WTC11 (cell line): Measurements from ENCODE around the gene OR52I2. TPM values are rescaled to one million over a fixed set of nuclear protein-coding genes. Genes with fewer than 3 reads are reported as not detected.

Source experiments
- ATAC-seq: fragments of 200-7000 bp; cut with Tn5 transposase; 2 replicates; pipeline ENCODE4 v1.10.0; 2021; ENCODE audit warnings: mild to moderate bottlenecking, moderate library complexity
- CTCF ChIA-PET: fragments of 300-600 bp; sonication (Branson Sonifier 250); formaldehyde crosslinking; loops from one replicate; lab custom pipeline; 2021; ENCODE audit warnings: antibody characterized with exemption; lab: Charles Lee
- POLR2A ChIA-PET: fragments of 350-600 bp; sonication (Branson Sonifier 250); formaldehyde crosslinking; loops from one replicate; lab custom pipeline; 2021; ENCODE audit warnings: antibody characterized with exemption; lab: Charles Lee
- DNase-seq: peaks from one replicate; pipeline ENCODE4 v3.0.0; 2021; ENCODE audit warnings: low spot score
- H3K27ac Mint-ChIP-seq: 2 replicates; pipeline ENCODE4 v1.8.0; 2021; ENCODE audit warnings: mixed read lengths
- H3K27me3 Mint-ChIP-seq: 2 replicates; pipeline ENCODE4 v1.8.0; 2021; ENCODE audit warnings: low read depth, mild to moderate bottlenecking, moderate library complexity, mixed read lengths
- H3K36me3 Mint-ChIP-seq: 2 replicates; pipeline ENCODE4 v1.8.0; 2021; ENCODE audit warnings: mixed read lengths
- H3K4me1 Mint-ChIP-seq: 2 replicates; pipeline ENCODE4 v1.8.0; 2022; ENCODE audit warnings: mixed read lengths
- H3K4me3 Mint-ChIP-seq: 2 replicates; pipeline ENCODE4 v1.8.0; 2021; ENCODE audit warnings: mild to moderate bottlenecking, moderate library complexity, mixed read lengths
- H3K9me3 Mint-ChIP-seq: 2 replicates; pipeline ENCODE4 v1.8.0; 2021; ENCODE audit warnings: mixed read lengths
- CREB1 ChIP-seq: sonication (generic); formaldehyde crosslinking; IDR thresholded peaks from 2 replicates; pipeline ENCODE4 v1.8.0; 2023; ENCODE audit warnings: mild to moderate bottlenecking, missing genetic modification reagents
- FOXK1 ChIP-seq: sonication (generic); formaldehyde crosslinking; IDR thresholded peaks from 2 replicates; pipeline ENCODE4 v1.8.0; 2022; ENCODE audit warnings: mild to moderate bottlenecking, moderate library complexity, missing genetic modification reagents
- FOXP1 ChIP-seq: sonication (generic); formaldehyde crosslinking; IDR thresholded peaks from 2 replicates; pipeline ENCODE4 v1.8.0; 2022; ENCODE audit warnings: missing genetic modification reagents, mild to moderate bottlenecking, moderate library complexity, borderline replicate concordance
- GABPB1 ChIP-seq: sonication (generic); formaldehyde crosslinking; IDR thresholded peaks from 2 replicates; pipeline ENCODE4 v1.8.1; 2023; ENCODE audit warnings: mild to moderate bottlenecking, missing genetic modification reagents
- JAZF1 ChIP-seq: fragments of 250-450 bp; sonication (Bioruptor Pico); IDR thresholded peaks from 2 replicates; pipeline ENCODE4 v1.9.0; 2021; ENCODE audit warnings: moderate library complexity, mild to moderate bottlenecking, inconsistent platforms
- RORB ChIP-seq: fragments of 250-450 bp; sonication (Bioruptor Pico); IDR thresholded peaks from 2 replicates; pipeline ENCODE4 v1.9.0; 2021; ENCODE audit warnings: mild to moderate bottlenecking
- SMAD4 ChIP-seq: sonication (generic); formaldehyde crosslinking; IDR thresholded peaks from 2 replicates; pipeline ENCODE4 v1.8.0; 2022; ENCODE audit warnings: mild to moderate bottlenecking, missing genetic modification reagents
- SP1 ChIP-seq: sonication (generic); formaldehyde crosslinking; conservative IDR thresholded peaks from 2 replicates; pipeline ENCODE4 v1.8.1; 2022; ENCODE audit warnings: missing genetic modification reagents
- ZNF138 ChIP-seq: sonication (generic); formaldehyde crosslinking; conservative IDR thresholded peaks from 2 replicates; pipeline ENCODE4 v1.8.1; 2022; ENCODE audit warnings: mild to moderate bottlenecking, moderate library complexity, missing genetic modification reagents
- ZNF396 ChIP-seq: fragments of 250-450 bp; sonication (Bioruptor Pico); IDR thresholded peaks from 2 replicates; pipeline ENCODE4 v1.8.0; 2021; ENCODE audit warnings: mild to moderate bottlenecking, moderate library complexity, borderline replicate concordance
- ZNF416 ChIP-seq: fragments of 250-450 bp; sonication (Bioruptor Pico); IDR thresholded peaks from 2 replicates; pipeline ENCODE4 v1.9.0; 2021; ENCODE audit warnings: mild to moderate bottlenecking, inconsistent platforms
- total RNA-seq: library from RNA; stranded (reverse); gene quantifications from 3 replicates; pipeline ENCODE4 v1.2.3, GENCODE V29; 2021
- TF ChIP-seq, protein P1 (sequence below): fragments of 250-450 bp; sonication (Bioruptor Pico); conservative IDR thresholded peaks from 2 replicates; pipeline ENCODE4 v1.9.0; 2021; ENCODE audit warnings: mild to moderate bottlenecking
- TF ChIP-seq, protein P2 (sequence below): sonication (generic); formaldehyde crosslinking; IDR thresholded peaks from 2 replicates; pipeline ENCODE4 v1.8.1; 2023; ENCODE audit warnings: mild to moderate bottlenecking, missing genetic modification reagents, moderate library complexity
- TF ChIP-seq, protein P3 (sequence below): sonication (generic); formaldehyde crosslinking; IDR thresholded peaks from 2 replicates; pipeline ENCODE4 v1.8.0; 2023; ENCODE audit warnings: missing genetic modification reagents
- TF ChIP-seq, protein P4 (sequence below): fragments of 250-450 bp; sonication (Bioruptor Pico); IDR thresholded peaks from 2 replicates; pipeline ENCODE4 v2.1.2; 2022; ENCODE audit warnings: mild to moderate bottlenecking, moderate library complexity
- TF ChIP-seq, protein P5 (sequence below): sonication (generic); formaldehyde crosslinking; IDR thresholded peaks from 2 replicates; pipeline ENCODE4 v1.8.1; 2022; ENCODE audit warnings: mild to moderate bottlenecking, missing genetic modification reagents, moderate library complexity, borderline replicate concordance
- TF ChIP-seq, protein P6 (sequence below): sonication (generic); formaldehyde crosslinking; IDR thresholded peaks from 2 replicates; pipeline ENCODE4 v1.8.1; 2023; ENCODE audit warnings: mild to moderate bottlenecking, missing genetic modification reagents
- TF ChIP-seq, protein P7 (sequence below): fragments of 250-450 bp; sonication (Bioruptor Pico); IDR thresholded peaks from 2 replicates; pipeline ENCODE4 v1.9.0; 2021; ENCODE audit warnings: mild to moderate bottlenecking
- TF ChIP-seq, protein P8 (sequence below): sonication (generic); formaldehyde crosslinking; IDR thresholded peaks from 2 replicates; pipeline ENCODE4 v1.8.1; 2023; ENCODE audit warnings: mild to moderate bottlenecking, moderate library complexity, missing genetic modification reagents
- TF ChIP-seq, protein P9 (sequence below): sonication (generic); formaldehyde crosslinking; IDR thresholded peaks from 2 replicates; pipeline ENCODE4 v1.8.0; 2022; ENCODE audit warnings: missing genetic modification reagents

The OR52I2 gene
- total RNA-seq, 1 experiment from 2014 or later, result not detected

DNA sequence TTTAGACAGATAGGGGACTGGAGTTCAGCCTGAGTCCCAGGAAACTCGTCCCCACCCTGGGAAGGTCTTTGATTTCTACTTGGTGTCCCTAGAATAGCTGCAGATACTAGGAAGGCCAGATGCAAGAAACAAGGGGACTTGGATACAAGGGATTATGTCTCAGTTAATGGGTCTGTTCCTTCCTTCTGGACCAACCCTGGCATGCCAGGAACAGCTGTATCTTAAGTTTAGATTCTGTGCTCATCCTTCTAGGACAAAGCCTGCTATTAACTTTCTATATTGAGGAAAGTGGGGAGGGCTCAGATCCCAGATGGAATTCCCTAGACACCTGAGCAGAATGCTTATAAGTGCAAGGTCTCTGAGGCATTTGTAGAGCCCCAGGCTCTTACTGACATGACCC lies 40.5 kb upstream of the OR52I2 start (continued):
- TF ChIP-seq, protein P1, sequence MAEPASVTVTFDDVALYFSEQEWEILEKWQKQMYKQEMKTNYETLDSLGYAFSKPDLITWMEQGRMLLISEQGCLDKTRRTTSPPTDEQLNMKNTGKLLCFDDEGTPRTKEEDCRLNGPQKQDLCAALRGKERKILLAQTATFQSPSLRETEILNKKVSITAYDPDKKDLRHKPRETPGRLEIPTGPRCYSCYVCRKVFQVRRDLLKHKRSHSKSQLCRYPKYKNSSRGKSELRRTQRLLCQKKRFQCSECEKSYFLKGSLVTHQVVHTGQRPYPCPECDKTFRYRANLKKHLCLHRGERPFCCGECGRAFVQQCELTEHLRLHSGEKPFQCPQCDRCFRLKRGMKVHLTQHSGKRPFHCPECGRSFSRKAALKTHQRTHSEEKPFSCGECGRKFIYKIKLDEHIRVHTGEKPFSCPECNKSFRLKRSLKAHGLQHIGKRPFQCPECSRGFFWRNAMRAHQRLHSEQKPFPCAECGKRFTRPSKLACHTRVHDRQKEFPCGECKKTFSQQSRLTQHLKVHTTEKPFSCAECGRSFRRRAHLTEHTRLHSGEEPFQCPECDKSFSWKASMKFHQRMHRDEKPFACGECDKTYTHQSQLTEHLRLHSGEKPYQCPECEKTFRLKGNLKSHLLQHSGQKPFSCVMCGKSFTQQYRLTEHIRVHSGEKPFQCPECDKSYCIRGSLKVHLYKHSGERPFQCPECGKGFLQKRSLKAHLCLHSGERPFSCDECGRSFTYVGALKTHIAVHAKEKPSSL, result no peak
- TF ChIP-seq SMAD4 (CRISPR knock-in tag), result no peak
- TF ChIP-seq, protein P2, sequence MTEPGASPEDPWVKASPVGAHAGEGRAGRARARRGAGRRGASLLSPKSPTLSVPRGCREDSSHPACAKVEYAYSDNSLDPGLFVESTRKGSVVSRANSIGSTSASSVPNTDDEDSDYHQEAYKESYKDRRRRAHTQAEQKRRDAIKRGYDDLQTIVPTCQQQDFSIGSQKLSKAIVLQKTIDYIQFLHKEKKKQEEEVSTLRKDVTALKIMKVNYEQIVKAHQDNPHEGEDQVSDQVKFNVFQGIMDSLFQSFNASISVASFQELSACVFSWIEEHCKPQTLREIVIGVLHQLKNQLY (CRISPR knock-in tag), result no peak
- no peak for TF ChIP-seq FOXP1
- TF ChIP-seq, protein P3, sequence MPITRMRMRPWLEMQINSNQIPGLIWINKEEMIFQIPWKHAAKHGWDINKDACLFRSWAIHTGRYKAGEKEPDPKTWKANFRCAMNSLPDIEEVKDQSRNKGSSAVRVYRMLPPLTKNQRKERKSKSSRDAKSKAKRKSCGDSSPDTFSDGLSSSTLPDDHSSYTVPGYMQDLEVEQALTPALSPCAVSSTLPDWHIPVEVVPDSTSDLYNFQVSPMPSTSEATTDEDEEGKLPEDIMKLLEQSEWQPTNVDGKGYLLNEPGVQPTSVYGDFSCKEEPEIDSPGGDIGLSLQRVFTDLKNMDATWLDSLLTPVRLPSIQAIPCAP (CRISPR knock-in tag), result no peak
- TF ChIP-seq, protein P4, sequence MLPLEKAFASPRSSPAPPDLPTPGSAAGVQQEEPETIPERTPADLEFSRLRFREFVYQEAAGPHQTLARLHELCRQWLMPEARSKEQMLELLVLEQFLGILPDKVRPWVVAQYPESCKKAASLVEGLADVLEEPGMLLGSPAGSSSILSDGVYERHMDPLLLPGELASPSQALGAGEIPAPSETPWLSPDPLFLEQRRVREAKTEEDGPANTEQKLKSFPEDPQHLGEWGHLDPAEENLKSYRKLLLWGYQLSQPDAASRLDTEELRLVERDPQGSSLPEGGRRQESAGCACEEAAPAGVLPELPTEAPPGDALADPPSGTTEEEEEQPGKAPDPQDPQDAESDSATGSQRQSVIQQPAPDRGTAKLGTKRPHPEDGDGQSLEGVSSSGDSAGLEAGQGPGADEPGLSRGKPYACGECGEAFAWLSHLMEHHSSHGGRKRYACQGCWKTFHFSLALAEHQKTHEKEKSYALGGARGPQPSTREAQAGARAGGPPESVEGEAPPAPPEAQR (CRISPR knock-in tag), result no peak
- TF ChIP-seq, protein P5, sequence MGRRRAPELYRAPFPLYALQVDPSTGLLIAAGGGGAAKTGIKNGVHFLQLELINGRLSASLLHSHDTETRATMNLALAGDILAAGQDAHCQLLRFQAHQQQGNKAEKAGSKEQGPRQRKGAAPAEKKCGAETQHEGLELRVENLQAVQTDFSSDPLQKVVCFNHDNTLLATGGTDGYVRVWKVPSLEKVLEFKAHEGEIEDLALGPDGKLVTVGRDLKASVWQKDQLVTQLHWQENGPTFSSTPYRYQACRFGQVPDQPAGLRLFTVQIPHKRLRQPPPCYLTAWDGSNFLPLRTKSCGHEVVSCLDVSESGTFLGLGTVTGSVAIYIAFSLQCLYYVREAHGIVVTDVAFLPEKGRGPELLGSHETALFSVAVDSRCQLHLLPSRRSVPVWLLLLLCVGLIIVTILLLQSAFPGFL (CRISPR knock-in tag), result no peak
- TF ChIP-seq JAZF1 (CRISPR knock-in tag), result no peak
- no peak for TF ChIP-seq ZNF416

DNA sequence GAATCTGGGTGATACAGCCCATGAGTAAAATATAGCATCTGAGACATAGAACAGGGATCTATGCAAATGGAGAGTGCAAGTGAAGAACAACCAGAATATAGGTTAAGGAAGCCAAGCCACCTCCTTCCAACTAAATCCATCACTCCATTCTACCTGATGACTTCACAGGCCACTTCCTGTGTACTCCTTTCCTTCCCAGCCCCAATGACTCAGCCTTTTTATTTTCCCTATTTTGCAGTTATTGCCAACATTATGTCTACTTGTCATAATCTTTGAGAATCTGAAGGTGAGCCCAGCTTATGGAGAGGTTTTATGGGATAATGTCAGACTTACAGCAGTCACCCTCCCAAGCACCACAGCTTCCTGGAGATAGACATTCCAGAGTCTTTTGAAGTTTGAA lies 38.0 kb upstream of the OR52I2 start:
- ChIA-PET CTCF (interaction anchor here (0.8 to 1.0 kb wide), 2 partner anchors 8 to 357 kb away, joined by 3 read pairs; no protein-coding TSS in a partner anchor), POLR2A (no interaction called here)
- no peak for ATAC-seq
- TF ChIP-seq GABPB1 (CRISPR knock-in tag) (no peak), RORB (CRISPR knock-in tag) (no peak), CREB1 (no peak), FOXK1 (CRISPR knock-in tag) (no peak), ZNF138 (no peak), SP1 (no peak), ZNF416 (no peak), ZNF396 (CRISPR knock-in tag) (no peak)
- TF ChIP-seq, protein P6, sequence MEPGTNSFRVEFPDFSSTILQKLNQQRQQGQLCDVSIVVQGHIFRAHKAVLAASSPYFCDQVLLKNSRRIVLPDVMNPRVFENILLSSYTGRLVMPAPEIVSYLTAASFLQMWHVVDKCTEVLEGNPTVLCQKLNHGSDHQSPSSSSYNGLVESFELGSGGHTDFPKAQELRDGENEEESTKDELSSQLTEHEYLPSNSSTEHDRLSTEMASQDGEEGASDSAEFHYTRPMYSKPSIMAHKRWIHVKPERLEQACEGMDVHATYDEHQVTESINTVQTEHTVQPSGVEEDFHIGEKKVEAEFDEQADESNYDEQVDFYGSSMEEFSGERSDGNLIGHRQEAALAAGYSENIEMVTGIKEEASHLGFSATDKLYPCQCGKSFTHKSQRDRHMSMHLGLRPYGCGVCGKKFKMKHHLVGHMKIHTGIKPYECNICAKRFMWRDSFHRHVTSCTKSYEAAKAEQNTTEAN (CRISPR knock-in tag), result no peak
- TF ChIP-seq, protein P7, sequence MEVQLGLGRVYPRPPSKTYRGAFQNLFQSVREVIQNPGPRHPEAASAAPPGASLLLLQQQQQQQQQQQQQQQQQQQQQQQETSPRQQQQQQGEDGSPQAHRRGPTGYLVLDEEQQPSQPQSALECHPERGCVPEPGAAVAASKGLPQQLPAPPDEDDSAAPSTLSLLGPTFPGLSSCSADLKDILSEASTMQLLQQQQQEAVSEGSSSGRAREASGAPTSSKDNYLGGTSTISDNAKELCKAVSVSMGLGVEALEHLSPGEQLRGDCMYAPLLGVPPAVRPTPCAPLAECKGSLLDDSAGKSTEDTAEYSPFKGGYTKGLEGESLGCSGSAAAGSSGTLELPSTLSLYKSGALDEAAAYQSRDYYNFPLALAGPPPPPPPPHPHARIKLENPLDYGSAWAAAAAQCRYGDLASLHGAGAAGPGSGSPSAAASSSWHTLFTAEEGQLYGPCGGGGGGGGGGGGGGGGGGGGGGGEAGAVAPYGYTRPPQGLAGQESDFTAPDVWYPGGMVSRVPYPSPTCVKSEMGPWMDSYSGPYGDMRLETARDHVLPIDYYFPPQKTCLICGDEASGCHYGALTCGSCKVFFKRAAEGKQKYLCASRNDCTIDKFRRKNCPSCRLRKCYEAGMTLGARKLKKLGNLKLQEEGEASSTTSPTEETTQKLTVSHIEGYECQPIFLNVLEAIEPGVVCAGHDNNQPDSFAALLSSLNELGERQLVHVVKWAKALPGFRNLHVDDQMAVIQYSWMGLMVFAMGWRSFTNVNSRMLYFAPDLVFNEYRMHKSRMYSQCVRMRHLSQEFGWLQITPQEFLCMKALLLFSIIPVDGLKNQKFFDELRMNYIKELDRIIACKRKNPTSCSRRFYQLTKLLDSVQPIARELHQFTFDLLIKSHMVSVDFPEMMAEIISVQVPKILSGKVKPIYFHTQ (CRISPR knock-in tag), result no peak
- TF ChIP-seq, protein P2 (CRISPR knock-in tag), result no peak
- TF ChIP-seq, protein P8, sequence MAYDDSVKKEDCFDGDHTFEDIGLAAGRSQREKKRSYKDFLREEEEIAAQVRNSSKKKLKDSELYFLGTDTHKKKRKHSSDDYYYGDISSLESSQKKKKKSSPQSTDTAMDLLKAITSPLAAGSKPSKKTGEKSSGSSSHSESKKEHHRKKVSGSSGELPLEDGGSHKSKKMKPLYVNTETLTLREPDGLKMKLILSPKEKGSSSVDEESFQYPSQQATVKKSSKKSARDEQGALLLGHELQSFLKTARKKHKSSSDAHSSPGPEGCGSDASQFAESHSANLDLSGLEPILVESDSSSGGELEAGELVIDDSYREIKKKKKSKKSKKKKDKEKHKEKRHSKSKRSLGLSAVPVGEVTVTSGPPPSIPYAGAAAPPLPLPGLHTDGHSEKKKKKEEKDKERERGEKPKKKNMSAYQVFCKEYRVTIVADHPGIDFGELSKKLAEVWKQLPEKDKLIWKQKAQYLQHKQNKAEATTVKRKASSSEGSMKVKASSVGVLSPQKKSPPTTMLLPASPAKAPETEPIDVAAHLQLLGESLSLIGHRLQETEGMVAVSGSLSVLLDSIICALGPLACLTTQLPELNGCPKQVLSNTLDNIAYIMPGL (CRISPR knock-in tag), result no peak
- TF ChIP-seq, protein P9, sequence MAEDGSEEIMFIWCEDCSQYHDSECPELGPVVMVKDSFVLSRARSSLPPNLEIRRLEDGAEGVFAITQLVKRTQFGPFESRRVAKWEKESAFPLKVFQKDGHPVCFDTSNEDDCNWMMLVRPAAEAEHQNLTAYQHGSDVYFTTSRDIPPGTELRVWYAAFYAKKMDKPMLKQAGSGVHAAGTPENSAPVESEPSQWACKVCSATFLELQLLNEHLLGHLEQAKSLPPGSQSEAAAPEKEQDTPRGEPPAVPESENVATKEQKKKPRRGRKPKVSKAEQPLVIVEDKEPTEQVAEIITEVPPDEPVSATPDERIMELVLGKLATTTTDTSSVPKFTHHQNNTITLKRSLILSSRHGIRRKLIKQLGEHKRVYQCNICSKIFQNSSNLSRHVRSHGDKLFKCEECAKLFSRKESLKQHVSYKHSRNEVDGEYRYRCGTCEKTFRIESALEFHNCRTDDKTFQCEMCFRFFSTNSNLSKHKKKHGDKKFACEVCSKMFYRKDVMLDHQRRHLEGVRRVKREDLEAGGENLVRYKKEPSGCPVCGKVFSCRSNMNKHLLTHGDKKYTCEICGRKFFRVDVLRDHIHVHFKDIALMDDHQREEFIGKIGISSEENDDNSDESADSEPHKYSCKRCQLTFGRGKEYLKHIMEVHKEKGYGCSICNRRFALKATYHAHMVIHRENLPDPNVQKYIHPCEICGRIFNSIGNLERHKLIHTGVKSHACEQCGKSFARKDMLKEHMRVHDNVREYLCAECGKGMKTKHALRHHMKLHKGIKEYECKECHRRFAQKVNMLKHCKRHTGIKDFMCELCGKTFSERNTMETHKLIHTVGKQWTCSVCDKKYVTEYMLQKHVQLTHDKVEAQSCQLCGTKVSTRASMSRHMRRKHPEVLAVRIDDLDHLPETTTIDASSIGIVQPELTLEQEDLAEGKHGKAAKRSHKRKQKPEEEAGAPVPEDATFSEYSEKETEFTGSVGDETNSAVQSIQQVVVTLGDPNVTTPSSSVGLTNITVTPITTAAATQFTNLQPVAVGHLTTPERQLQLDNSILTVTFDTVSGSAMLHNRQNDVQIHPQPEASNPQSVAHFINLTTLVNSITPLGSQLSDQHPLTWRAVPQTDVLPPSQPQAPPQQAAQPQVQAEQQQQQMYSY (CRISPR knock-in tag), result no peak

More for the DNA sequence above, 38.0 kb upstream of the OR52I2 start:
- Mint-ChIP-seq H3K4me3 (no peak overlapping the region), H3K36me3 (no peaks in the 10 kb centered on the region), H3K9me3 (no peaks in the 10 kb centered on the region), H3K27me3 (peaks cover 18% of the 10 kb centered on the region), H3K27ac (no peak overlapping the region), H3K4me1 (no peaks in the 10 kb centered on the region)
- DNase-seq, result no peak
